Chondrocyte (in vitro differentiated cells): ENCODE measurements around the gene IMMP2L. TPM values are rescaled to one million over a fixed set of nuclear protein-coding genes. Genes with fewer than 3 reads are reported as not detected.

Experiments
- DNase-seq: peaks from one replicate; pipeline ENCODE4 v3.0.0; 2021; ENCODE audit warnings: mixed read lengths, low spot score
- H3K27ac Mint-ChIP-seq: one replicate; pipeline ENCODE4 v1.8.0; 2021; ENCODE audit warnings: mild to moderate bottlenecking, moderate library complexity, mixed read lengths; ENCODE audit not compliant: unreplicated experiment
- H3K27me3 Mint-ChIP-seq: 2 replicates; pipeline ENCODE4 v1.8.0; 2021; ENCODE audit warnings: low read depth, mixed read lengths
- H3K36me3 Mint-ChIP-seq: 2 replicates; pipeline ENCODE4 v1.8.0; 2021; ENCODE audit warnings: low read depth, mixed read lengths
- H3K4me1 Mint-ChIP-seq: 2 replicates; pipeline ENCODE4 v1.8.0; 2021; ENCODE audit warnings: low read depth, mild to moderate bottlenecking, mixed read lengths
- H3K4me3 Mint-ChIP-seq: one replicate; pipeline ENCODE4 v1.8.0; 2021; ENCODE audit warnings: mild to moderate bottlenecking, moderate library complexity, mixed read lengths; ENCODE audit not compliant: unreplicated experiment
- H3K9me3 Mint-ChIP-seq: 2 replicates; pipeline ENCODE4 v1.8.0; 2021; ENCODE audit warnings: low read depth, mixed read lengths
- total RNA-seq: library from RNA; stranded (reverse); gene quantifications from 3 replicates; pipeline ENCODE4 v1.2.1, GENCODE V29; 2021
- TF ChIP-seq, protein P1 (sequence below): fragments of 200-600 bp; sonication (generic); IDR thresholded peaks from 2 replicates; pipeline ENCODE4 v1.5.0; 2021; ENCODE audit warnings: antibody characterized with exemption, mild to moderate bottlenecking, moderate library complexity

IMMP2L gene
- total RNA-seq, 1 donor from 2014 or later = 6.1 TPM

DNA sequence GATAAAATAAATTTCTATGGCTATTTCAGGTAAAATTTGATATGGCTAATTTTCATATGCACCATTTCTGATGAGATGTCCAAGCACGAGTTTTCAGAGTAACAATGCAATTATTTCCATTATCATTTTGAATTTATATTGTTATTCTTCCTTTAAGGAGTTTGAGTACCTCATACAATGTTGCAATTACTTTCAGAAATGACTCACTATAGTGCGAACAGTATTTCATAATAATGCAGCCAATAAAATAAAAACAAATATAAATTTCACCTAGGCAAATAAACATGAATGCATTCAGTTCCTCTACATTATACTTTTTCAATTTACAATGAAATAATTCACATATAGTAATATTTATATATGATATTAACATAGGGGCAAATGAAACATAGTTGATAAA, 550.1 kb downstream of the IMMP2L start:
- Mint-ChIP-seq H3K27me3 (no peaks in the 10 kb centered on the region), H3K4me1 (peaks cover 8% of the 10 kb centered on the region), H3K9me3 (no peaks in the 10 kb centered on the region), H3K4me3 (no peak overlapping the region), H3K36me3 (no peaks in the 10 kb centered on the region), H3K27ac (no peak overlapping the region)
- TF ChIP-seq, protein P1, sequence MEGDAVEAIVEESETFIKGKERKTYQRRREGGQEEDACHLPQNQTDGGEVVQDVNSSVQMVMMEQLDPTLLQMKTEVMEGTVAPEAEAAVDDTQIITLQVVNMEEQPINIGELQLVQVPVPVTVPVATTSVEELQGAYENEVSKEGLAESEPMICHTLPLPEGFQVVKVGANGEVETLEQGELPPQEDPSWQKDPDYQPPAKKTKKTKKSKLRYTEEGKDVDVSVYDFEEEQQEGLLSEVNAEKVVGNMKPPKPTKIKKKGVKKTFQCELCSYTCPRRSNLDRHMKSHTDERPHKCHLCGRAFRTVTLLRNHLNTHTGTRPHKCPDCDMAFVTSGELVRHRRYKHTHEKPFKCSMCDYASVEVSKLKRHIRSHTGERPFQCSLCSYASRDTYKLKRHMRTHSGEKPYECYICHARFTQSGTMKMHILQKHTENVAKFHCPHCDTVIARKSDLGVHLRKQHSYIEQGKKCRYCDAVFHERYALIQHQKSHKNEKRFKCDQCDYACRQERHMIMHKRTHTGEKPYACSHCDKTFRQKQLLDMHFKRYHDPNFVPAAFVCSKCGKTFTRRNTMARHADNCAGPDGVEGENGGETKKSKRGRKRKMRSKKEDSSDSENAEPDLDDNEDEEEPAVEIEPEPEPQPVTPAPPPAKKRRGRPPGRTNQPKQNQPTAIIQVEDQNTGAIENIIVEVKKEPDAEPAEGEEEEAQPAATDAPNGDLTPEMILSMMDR = no peak
- DNase-seq = no peak

DNA sequence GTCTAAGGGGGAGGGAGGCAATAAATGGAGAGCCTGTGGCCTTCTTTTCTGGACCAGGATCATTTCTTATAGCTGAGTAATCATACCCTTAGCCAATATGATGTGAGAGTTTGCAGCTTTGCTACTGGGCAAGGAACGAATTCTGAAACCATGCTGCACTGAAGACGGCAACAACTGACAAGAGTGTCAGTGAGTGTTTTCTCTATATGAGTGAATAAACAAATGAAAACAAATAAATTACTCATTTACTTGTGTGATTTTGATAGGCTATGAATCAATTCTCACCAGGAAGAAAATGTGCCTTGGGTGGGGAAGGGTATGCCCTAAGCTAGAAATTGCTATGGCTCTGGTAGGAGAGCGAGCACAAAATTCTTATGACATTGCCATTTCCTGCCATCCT, 550.8 kb downstream of the IMMP2L start:
- TF ChIP-seq, protein P1 = no peak
- Mint-ChIP-seq H3K27me3 (no peaks in the 10 kb centered on the region), H3K36me3 (no peaks in the 10 kb centered on the region), H3K9me3 (no peaks in the 10 kb centered on the region), H3K4me3 (no peak overlapping the region), H3K27ac (no peak overlapping the region), H3K4me1 (peaks cover 8% of the 10 kb centered on the region)
- DNase-seq = no peak

DNA sequence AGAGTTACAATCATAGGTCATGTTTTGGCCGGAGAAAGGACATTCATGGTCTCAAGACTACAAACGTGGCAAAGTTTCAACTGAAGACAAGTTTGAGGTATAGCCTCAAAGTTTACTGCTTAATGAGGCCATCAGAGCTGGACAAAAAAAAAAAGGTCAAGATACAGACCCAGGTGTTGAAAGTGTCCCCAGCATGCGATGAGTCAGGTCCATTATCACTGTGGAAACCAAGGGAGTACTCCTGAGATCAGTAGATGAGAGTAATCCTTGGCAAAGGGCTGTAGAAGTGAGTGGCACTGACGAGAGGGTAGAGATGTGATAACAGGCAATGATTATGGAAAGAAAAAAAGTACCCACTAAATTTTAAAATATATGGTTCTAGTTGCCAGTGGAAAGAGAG, 551.5 kb downstream of the IMMP2L start:
- Mint-ChIP-seq H3K27ac (no peak overlapping the region), H3K9me3 (no peaks in the 10 kb centered on the region), H3K36me3 (no peaks in the 10 kb centered on the region), H3K27me3 (no peaks in the 10 kb centered on the region), H3K4me1 (peaks cover 4% of the 10 kb centered on the region), H3K4me3 (no peak overlapping the region)
- no peak for DNase-seq
- TF ChIP-seq, protein P1 = no peak

DNA sequence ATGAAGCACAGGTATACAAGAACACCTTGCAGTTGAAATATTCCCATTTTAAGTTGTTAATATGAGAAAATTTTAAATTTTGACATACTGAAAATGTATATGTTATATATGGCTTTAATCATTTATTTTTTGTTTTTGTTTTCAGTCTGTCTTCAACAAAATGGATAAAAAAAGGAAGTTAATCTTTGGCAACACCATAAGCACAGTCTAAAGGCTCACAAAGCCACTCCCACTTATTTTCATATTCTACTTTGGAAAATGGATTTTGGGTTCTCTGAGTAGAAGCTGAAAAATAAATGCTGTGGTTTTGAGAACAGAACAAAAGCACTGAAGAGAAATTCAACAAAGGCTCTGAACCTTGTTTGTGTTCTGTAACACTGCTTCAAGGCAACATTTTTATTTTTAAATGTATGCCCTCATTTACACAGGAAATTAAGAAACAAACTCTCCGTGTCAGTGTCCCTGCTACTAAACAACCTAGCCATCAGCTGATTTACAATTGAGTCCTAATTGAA, 552.7 kb downstream of the IMMP2L start:
- H3K4me1 Mint-ChIP-seq = no peaks in the 10 kb centered on the region
- H3K27ac Mint-ChIP-seq = no peak overlapping the region
- TF ChIP-seq, protein P1 = no peak
- no peak for DNase-seq
- H3K36me3 Mint-ChIP-seq = no peaks in the 10 kb centered on the region
- H3K9me3 Mint-ChIP-seq = no peaks in the 10 kb centered on the region
- H3K4me3 Mint-ChIP-seq = no peak overlapping the region
- no peaks in the 10 kb centered on the region for H3K27me3 Mint-ChIP-seq

DNA sequence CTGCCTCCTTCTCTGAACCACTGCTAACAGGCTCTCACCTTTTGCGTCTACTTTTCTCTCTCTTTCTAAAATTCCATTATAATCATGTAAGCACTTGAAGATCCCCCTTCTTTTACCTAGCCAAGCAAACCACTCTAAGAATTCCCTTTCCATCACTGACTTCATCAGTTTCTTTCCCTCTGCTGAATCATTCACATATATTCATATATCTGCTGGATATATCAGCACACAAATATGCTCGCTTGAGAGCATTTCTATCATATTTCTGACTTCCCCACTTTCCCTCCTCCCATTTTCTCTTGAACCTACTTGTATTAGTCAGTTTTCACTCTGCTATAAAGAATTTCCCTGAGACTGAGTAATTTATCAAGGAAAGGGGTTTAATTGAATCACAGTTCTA, 555.6 kb downstream of the IMMP2L start:
- no peak overlapping the region for H3K27ac Mint-ChIP-seq
- H3K36me3 Mint-ChIP-seq = no peaks in the 10 kb centered on the region
- no peak for DNase-seq
- no peaks in the 10 kb centered on the region for H3K4me1 Mint-ChIP-seq
- TF ChIP-seq, protein P1 = no peak
- no peak overlapping the region for H3K4me3 Mint-ChIP-seq
- no peaks in the 10 kb centered on the region for H3K9me3 Mint-ChIP-seq
- no peaks in the 10 kb centered on the region for H3K27me3 Mint-ChIP-seq
